ENCODE data around the gene TRAF3IP3.

TRAF3IP3 gene

DNA sequence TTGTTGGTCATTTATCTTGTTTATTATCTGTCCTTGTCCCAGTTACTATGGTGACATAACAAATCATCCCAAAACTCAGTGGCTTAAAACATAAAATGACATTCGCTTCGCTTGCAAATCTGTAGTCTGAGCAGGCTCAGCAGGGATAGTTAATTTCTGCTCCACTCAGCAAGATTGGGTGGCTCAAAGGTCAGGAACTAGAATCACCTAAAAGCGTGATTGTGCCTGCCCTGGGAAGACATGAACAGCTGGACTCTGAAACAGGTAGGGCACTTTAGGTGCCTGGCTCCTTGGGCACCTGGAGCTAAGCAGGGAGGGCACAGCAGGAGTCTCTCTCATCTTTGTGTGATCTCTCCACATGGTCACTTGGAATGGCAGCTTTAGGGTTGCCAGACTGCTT, 14.7 kb upstream of the TRAF3IP3 start:
- DNase-seq: no peak

GRCh38 chr1:209741889-209742288, 14.0 kb upstream of the TRAF3IP3 start:
- no peak for DNase-seq

DNA sequence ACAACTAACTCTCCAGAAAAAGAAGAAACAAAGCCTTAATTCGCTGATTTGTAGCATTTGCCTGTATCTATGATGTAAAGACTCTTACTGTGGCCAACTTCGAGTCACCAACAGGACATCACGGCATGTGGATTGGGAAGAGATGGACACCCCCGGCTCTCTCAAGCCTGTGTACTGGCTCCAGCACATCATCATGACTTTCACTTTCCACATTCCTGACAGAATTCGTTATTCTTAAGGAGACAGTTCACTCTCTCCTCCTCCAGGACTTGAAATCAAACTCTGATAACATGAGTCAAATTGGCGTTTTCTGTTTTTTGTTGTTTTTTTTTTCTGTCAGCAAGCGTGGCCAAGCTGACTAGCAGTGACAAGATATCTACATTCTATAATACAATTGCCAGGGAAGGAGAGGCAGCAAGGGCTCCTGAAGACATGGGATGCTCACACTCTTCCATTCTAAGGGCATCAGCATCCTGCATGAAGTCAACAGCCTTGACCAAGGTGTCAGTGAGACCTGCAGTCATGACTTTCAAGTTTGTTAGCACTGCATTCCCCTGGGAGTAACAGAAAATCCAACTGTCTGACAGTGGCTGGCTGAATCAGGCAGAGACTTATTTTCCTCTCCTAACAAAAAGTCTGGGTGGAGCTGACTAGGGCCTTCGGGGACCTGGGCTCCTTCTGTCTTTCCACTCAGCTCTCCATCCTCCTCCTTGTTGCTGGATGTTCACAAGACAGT, 13.3 kb upstream of the TRAF3IP3 start:
- DNase-seq: no peak

DNA sequence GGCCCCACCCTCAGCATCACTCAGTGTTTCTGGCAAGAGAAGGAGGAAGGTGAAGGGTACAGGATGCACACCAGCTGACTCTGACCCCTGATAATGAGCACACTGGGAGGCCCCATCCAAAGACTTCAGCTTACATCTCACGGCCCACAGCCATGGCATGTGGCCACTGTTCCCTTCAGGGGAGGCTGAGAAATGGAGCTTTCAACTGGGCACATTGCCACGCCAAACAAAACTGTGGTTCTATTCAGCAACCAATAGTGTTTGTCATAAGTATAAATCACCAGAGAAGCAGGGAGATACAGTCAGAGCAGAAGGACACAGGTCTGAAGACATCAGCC, 12.7 kb upstream of the TRAF3IP3 start:
- DNase-seq: no peak

GRCh38 chr1:209746451-209747165, 9.2 kb upstream of the TRAF3IP3 start:
- DNase-seq: no peak

DNA sequence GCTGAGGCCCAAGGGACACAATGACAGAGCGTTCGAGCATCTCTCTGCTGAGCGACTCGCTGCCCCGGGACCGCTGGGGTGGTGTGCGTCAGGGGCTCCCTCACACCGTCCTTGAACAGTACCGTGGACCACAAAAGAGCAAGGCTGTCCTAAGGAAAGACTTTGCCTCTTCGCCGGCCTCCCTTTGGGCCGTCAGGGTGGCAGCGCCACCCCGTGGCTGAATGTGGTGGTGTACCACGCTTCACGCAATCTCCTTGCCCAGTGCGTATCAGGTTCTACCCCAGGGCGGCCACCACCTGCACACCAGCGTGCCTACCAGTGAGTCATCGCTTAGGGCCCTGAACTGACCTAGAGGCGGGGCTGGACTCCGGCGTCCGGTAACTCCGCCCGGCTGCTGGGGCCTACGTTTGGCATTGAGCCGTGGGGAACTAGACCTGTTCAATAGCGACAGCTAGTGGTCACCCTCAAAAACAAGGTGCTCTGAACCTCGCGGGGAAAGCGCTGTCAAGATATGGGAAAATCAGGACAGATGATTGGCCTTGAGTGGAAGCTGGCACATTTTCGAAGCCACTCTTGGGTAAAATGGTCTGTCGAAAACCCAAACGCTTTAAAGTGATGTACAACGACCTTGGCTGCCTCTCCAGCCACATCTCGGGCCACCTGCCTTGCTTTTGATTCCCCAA, 8.1 kb upstream of the TRAF3IP3 start:
- peak; percentile 89 for DNase-seq

DNA sequence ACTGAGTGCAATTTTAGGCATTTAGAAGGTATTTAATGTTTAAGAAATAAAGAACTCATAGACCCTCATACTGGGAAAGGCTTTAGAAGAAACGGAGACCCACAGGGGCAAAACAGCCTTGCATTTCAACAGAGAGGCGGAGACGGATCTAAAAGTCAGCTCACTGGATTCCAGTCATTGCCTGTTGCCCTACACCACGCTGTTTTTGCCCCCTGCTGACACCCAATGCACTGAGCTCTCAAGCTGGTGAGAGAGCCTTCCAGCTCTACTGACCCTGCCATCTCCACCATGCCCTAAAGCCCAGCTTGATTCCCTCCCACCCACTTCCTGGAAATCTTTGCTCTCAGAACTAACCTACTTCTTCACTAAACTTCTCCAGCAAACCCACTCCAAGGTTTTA, 7.2 kb upstream of the TRAF3IP3 start:
- DNase-seq: no peak

DNA sequence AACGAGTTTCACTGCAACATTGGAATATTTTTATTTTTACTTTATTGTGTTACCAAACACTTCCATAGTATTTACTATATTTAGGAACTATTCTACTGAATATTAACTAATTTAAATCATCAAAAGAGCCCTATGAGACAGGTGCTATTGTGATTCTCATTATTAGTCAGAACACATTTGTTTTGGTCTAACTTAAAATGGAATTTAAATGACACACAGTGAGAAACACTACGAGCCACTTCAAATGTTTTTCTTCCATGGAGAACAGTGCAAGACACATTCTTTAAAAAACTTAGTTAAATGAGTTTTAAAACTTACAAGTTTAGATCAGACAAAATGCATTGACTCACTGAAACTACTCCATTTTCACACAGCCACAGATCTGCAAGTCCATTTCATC, 6.6 kb upstream of the TRAF3IP3 start:
- no peak for DNase-seq

DNA sequence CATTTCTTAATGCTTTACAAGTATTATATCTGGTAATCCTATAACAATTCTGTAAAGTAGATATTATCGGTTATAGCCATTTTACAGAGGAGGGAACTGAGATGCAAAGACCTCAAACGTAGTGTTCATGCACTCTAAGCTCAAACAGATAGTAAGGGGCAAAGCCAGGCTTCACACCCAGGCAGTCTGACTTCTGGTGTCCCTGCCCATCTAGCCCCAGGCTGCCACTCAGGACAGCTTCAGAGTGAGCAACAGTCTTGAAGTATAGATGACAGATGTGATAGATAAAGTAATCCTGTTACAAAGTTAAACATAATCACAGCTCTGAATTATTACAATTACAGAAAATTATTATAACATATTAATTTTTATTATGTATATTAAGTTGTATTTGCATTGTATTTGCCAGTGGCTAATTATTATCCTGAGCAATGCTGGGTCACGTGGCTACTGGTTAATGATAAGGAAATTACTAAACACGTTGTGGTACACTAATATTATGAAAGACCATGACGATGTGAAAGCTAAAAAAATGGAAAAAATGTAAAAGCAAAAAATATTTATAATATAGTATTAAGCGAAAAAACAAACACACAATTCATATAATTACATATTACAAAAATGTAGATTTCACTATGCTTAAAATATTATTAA, 6.1 kb upstream of the TRAF3IP3 start:
- no peak for DNase-seq

- DNase-seq: no peak
Measured at GRCh38 chr1:209751627-209752231, 4.1 kb upstream of the TRAF3IP3 start.

GRCh38 chr1:209752890-209753289, 3.0 kb upstream of the TRAF3IP3 start:
- no peak for DNase-seq

DNA sequence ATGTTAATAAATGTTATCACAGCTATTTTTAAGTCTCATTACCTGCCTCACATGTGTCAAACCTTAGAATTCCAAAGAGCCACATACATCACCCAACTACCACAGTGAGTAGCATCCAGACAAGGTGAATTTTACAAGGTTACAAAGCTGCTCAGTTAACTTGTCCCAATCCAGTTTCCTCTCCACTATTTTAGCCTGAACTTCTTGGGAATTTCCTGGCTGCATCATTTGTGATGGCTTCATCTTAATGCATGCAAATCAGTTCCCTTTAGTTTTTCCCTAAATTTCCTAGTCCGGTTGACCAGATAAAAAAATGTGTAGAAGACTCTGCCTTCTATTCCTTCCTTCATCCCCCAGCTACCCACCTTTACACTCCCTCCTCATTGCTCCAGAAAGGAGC, 597 bp upstream of the TRAF3IP3 start:
- DNase-seq: no peak

DNA sequence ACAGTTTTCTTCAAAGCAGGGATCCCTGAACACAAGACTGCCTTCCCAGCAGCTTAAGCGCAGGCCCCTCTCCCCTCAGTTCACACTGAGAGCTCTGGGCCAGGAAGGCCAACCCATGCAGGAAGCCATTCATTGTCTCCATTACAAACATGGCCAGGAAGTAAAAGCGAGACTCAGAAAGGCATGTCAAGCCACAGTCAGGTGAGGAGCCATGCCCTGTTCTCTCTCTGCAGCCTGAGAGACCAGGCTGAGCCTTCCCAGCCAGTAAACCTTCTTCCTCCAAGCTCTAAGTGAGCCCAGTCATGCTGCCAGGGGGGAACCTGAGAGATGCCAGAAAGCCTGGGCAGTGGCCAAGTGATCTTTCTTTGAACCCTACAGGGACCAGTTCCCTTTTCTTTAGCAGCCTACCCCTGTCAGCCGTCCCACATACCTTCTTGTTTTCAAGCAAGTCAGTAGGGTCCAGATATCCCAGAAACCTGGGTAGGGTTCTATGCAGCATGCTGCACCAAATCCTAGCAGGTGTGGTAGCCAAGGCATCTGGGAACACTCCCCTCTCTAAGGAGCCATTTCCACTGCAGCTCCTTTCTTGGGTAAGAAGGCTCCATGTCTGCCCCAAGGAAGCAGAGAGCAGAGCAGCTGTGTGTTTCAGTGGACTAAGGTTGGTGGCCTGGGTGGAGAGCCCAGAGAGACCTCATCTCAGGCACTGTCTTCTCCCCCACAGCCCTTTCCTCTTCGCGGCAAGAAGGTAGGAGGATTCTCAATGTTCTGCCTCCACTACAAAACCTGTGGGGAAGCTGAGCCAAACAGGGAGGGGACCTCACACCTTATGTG, 977 bp downstream of the TRAF3IP3 start:
- no peak for DNase-seq

DNA sequence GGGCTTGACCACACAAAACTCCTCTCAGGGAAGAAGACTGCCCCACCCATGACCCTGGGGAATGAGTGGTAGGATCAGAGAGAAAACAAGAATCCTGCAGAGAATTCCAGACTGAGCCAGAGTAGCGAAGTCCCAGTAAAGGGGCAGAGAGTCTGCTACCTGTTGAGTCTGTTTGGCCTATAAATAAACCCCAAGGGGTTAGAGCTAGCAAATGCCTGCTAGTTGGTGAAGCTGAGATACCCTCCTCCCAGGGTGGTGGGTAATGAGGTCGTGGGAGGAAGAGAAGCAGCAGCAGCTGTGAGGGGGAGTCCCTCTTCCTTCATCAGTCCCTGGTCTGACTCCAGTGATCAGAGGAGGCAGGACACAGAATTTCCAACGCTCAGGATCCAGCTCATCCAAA, 2.5 kb downstream of the TRAF3IP3 start:
- DNase-seq: no peak

DNA sequence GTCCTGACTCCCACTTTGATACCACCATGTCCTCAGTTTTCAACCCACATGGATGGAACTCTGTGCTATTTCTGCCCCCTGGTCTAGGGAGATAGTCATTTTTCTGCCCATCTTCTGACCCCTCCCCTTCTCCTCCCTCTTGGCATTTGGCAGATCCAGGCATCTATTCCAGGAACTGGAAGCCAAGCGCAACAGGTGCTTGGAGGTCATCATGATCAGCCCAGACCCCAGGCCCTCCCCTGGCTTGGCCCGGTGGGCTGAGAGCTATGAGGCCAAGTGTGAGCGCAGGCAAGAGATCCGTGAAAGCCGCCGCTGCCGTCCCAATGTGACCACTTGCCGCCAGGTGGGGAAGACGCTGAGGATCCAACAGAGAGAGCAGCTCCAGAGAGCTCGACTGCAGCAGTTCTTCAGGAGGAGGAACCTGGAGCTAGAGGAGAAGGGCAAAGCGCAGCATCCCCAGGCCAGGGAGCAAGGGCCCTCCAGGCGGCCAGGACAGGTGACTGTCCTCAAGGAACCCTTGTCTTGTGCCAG, 4.0 kb downstream of the TRAF3IP3 start:
- DNase-seq: no peak

DNA sequence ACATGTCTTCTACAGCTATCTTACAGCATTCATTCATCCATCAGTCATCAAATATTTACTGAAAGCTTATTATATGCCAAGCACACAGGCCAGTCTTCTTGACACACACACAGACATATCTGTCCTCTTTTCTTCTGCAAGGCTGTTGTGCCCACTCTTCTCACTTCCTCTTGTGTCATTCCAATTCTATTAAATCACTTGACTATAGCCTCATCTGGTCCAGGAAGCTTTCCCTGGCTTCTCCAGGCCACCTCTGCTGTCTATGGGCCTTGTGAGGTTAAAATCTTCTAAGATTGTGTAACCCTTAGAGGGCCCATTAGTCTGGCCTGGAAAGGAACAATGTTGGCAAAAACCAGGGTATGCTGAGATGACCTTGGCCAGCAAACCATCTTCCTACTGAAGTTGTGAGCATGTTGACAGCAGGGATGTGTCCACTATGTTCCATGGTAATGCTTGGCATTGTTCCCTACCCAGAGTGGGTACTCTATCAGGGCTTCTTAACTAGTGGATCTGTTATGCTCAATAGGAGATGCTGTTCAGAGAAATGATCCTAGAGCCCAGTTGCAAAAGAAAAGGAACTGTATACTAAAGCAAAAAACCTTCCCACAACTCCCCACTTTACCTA, 5.3 kb downstream of the TRAF3IP3 start:
- DNase-seq: no peak

DNA sequence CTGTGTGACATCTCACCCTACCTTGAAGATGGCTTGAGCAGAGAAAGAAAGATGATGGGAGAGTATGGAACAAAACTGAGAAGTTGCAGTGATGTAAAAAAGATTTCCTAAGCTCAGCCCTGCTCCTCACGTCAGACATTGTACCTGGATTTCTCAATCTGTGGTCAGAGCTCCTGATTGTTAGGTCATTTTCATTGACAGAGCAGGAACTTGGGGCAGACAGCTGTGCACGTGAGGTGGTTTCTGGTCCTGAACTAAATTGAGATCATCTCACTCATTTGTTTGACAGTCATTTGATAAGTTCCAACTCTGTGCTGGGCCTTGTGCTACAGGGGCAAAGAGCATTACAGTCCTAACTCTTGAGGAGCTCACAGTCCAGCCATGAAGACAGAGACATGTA, 10.2 kb downstream of the TRAF3IP3 start:
- DNase-seq: no peak

DNA sequence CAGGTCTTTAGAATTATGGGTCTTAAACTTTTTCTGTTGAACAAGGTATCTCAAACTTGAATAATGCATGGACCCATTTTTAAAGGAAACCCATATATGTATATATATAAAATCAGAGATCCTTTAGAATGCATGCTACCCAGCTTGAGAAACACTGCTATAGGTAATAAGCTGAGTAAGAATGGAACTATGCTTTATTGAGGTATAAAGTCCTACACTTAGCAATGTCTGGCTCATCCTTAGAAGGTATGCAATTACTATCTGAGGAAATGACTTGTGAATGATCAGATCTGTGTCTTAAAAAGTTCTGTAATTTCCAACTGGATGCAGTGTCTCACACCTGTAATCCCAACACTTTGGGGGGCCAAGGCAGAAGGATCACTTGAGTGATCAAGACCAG, 11.2 kb downstream of the TRAF3IP3 start:
- DNase-seq: no peak

GRCh38 chr1:209767706-209768105, 11.9 kb downstream of the TRAF3IP3 start:
- DNase-seq: no peak

GRCh38 chr1:209768354-209768774, 12.5 kb downstream of the TRAF3IP3 start:
- DNase-seq: no peak

DNA sequence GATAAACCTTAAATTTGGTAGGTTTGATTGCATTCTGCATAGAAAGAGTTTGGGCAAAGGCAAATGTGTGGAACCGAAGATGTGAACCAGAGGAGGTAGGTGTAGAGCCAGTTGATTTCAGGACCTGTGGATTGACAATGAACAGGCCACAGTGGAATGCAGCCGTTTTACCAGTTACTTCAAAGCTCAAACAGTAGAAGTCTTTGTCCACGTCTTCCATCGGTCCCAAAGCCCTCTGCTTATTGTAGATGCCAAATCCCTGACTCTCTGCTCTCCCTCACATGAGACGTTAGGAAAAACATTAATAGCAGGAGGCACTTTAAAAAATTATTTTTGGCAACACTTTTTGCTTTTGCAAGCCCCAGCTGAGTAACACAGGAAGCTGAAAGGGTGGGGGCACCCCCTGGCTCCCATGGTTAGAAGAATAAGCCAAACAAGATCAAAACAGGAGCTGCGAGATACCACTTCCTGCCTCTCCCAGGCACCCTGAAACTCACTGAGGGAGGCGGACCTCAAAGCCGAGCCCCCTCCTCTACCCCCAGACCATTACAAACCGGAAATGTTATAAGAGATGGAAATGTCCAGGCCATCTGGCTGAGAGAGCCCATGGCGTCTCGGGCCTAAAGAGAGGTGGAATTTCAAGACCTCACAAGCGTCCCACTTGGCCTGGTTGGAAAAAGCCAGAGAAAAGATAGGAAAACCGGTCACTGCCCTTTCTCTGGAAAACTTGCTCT, 13.5 kb downstream of the TRAF3IP3 start:
- no peak for DNase-seq

Measured in GOT3 (cell line).